DMS153 treated with DMSO at 0.1 percent for 48 hours (cell line): ENCODE measurements around the gene BICRAL.
"Not testable (repeated sequence)": the region's sequence is repeated elsewhere in the genome, so short reads cannot be mapped to it uniquely, and the experiment has no call there.

Source experiments
- DNase-seq: peaks from one replicate; lab custom pipeline; 2025; ENCODE audit not compliant: unreplicated experiment; lab: John Stamatoyannopoulos, UW

BICRAL gene

DNA sequence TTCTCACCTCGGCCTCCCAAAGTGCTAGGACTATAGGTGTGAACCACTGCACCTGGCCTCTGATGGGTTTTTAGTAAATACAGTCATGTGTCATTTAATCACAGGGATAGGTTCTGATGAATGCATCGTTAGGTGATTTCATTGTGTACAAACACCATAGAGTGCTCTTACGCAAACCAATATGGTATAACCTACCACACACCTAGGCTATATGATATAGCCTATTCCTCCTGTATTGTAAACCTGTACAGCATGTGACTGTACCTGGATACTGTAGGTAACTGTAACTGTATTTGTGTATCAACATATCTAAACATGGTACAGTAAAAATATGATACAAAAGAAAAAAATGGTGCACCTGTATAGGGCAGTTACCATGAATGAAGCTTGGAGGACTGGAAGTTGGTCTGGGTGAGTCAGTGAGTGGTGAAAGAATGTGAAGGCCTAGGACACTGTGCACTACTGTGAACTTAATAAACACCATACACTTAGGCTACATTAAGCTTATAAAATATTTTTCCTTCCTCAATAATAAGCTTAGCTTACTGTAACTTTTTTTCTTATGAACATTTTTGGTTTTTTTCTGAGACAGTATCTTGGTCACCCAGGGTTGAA lies 10.0 kb downstream of the BICRAL start:
- no peak for DNase-seq

DNA sequence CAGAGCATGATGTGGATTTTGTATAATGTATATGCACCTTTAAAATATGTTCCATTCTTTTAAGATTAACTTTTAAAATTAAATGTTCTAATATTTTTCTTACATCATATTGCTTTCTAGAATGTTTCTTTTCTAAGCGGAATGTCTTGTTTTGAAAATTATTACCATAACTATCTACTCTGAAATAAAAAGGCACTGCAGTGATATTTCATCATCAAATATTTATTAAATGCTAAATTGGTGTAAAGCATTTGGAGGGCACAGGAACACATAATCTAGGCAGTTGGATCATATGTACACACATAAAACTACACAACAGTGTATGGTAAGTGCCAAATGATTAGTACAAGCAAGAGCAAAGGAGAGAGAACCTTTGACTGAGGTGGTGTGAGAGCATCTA lies 13.8 kb downstream of the BICRAL start:
- no peak for DNase-seq

DNA sequence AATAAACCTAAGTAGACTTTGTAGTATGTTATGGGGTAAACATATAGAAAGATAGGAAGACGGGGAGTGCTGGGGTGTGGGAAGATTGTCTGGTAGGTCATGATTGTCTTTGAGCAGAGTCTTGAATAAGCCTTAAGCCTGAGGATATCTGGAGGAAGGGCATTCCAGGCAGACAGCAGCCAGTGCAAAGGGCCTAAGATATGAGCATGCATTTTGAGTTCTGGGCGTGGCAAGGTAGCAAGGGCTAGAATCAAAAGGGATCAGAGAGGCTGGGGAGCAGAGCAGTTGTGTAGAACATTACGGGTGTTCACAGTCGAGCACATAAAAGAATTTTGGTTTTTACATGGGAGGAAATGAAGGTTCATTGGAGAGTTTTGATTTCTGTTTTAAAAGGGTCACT lies 14.3 kb downstream of the BICRAL start:
- DNase-seq = no peak

DNA sequence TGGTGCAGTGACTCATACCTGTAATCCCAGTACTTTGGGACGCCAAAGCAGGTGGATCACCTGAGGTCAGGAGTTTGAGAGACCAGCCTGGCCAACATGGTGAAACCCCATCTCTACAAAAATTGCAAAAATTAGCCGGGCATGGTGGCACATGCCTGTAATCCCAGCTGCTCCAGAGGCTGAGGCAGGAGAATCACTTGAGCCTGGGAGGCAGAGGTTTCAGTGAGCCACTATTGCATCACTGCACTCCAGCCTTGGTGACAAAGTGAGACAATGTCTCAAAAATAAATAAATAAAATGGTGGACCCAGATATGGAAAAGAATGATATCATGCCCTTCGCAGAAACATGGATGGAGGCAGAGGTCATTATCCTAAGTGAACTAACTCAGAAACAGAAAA lies 15.8 kb downstream of the BICRAL start:
- DNase-seq = not testable (repeated sequence)

DNA sequence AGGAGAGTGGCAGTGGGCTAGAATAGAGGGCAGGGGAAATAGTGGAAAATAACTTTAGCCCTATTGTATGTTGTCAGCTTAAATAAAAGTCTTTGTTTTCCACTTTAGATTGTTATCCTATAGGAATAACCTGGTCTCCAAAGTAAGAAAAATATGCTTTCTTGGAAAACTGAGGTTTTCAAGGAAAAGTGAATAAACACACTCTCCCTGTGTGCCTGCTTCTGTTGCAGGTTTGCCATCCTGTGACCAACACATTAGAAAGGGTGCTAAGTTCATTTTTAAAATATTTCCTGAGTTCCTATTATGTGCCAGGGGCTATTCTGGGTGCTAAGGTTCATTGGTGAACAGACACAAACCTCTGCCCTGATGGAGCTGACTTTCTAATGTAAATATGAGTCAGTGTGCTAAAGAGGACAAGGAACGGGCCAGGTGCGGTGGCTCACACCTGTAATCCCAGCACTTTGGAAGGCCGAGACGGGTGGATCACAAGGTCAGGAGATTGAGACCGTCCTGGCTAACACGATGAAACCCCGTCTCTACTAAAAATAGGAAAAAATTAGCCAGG lies 23.5 kb downstream of the BICRAL start:
- no peak for DNase-seq

DNA sequence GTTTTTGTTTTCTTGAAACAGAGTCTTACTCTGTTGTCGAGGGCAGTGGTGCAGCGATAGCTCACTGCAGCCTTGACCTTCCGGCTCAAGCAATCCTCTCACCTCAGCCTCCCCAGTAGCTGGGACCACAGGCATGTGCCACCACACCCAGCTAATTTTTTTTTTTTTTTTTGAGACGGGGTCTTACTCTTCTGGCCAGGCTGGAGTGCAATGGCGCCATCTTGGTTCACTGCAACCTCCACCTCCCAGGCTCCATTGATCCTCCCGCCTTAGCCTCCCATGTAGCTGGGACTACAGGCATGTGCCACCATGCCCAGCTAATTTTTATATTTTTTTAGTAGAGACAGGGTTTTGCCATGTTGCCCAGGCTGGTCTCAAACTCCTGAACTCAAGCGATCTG lies 24.5 kb downstream of the BICRAL start:
- DNase-seq = not testable (repeated sequence)

DNA sequence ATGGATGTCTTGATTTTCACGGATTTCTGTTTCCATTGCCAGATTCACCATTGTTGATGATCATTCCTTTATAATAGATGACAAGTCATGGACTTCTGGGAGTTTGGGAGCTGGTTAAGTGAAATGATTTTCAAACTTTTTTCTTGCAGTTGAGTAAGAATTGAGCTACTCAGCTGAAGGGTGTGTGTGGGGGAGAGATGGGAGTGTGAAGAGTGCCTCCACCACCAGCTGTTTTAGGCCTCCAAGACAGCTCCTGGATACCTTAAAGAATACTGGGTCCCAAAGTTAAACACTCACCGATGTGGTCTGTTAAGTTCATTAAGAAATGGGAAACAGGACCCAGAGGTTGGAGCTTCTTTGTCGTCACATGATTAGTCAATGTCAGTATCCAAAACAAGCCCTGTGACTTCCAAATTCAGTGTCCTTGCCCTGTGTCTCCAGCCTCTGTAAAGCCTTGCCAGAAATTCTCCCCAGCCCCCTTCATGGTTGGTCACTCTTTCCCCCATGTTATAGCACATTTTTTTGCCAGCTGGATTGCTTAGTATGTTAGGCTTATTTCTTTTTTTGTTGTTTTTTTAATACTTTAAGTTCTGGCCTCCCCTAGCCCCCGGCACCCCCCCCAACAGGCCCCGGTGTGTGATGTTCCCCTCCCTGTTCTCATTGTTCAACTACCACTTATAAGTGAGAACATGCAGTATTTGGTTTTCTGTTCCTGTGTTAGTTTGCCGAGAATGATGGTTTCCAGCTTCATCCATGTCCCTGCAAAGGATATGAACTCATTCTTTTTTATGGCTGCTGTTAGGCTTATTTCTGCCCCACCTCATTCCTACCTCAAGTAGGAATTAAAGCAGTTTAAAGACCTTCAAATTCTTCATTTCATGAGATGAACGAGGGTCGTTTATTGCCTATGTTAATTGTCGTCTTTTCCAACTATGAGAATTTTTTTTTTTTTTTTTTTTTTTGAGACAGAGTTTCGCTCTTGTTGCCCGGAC lies 26.9 kb downstream of the BICRAL start:
- no peak for DNase-seq

DNA sequence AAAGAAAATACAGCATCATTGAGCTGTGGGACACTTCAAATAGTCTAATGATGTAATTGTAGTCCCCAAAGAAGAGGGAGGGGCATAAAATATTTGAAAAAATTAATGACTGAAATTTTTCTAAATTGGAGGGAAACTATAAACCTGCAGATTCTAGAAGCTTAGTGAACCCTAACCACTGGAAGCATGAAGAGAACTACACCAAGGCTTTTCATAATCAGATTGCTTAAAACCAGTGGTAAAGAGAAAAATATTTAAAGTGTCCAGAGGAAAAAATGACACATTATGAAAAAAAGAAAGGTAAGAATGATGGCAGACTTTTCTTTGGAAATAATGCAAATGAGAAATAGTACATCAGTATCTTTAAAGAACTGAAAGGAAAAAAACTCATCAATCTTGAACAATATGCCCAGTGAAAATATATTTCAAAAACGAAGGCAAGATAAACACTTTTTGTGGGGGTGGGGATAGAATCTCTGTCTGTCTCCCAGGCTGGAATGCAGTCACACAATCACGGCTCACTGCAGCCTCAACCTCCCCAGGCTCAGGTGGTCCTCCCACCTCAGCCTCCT lies 31.3 kb downstream of the BICRAL start:
- DNase-seq = no peak

DNA sequence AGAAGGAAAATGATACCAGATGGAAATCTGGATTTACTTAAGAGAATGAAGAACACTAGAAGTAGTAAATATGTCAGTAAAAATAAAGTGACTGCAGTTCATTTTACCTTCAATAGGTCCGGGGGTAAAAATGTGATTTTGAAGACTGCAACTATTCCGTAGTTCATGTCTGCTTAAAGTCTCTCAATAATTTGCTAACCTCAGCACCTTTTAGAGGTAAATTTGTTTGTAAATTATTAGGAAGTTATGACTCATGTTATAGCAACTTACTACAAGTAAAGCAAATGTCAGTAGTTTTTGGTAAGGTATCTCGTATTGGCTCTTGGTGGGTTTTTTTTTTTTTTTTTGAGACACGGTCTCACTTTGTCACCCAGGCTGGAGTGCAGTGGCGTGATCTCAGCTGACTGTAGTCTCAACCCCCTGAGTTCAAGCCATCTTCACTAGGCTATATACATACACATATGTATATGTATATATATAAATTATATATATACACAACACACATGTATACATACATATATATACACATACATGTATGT lies 32.1 kb downstream of the BICRAL start:
- no peak for DNase-seq

DNA sequence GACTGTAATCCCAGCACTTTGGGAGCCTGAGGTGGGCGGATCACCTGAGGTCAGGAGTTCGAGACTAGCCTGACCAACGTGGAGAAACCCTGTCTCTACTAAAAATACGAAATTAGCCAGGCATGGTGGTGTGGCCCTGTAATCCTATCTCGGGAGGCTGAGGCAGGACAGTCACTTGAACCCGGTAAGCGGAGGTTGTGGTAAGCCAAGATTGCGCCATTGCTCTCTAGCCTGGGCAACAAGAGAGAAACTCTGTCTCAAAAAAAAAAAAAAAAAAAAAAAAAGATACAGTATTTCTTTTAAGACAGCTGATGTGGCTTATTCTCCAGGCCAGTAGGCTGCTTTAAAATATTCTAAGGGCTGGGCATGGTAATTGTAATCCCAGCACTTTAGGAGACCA lies 33.9 kb downstream of the BICRAL start:
- not testable (repeated sequence) for DNase-seq

DNA sequence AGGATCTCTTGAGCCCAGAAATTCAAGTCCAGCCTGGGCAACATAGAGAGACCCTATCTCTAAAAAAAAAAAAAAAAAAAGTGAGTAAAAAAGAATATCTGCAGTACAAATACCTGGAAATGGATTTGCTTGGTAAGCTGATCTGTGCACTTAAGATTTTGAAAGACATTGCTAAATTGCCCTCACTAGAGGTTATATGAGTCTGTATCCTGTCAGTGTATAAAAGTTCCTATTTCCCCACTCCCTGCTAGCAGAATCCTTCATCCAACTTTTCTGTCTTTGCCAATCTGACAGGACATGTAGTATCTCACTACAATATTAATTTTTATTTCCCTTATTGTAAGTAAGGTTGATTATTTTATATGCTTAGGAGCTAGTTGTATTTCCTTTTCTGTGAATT lies 36.1 kb downstream of the BICRAL start:
- no peak for DNase-seq

DNA sequence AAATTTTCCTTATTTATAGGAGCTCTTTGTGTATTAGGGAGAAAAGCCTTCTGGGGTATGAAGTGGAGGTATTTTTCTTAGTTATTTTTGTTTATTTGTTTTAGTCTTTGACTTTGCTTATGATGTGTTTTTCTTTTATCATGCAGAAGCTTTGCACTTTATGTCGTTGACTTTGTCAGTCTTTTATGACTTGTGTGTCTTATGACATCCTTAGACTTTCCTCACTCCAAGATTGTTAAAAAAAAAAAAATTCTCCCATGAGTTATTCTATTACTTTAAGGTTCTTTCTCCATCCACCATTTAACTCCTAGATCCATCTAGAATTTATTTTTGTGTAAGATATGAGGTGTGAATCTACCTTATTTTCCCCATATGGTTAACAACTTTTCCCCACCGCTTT lies 36.6 kb downstream of the BICRAL start:
- DNase-seq = no peak

DNA sequence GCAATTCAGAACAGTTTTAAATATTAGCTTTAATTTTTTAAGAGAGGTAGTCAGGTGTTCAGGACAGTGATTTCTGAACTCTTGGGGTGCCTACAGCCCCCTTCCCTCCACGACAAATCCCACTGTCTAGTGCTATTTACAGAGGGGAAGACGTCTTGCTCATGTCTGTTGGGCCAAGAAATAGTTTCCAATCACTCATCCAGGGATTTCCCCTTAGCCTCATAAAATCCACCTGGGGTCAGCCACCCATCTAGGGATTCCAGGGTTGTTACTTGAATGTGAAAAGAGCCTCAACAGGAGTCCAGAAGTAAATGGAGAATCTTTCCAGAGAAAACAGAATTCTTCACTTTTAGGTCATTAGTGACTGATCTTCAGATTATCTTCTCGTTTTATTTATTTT lies 37.0 kb downstream of the BICRAL start:
- DNase-seq = no peak

DNA sequence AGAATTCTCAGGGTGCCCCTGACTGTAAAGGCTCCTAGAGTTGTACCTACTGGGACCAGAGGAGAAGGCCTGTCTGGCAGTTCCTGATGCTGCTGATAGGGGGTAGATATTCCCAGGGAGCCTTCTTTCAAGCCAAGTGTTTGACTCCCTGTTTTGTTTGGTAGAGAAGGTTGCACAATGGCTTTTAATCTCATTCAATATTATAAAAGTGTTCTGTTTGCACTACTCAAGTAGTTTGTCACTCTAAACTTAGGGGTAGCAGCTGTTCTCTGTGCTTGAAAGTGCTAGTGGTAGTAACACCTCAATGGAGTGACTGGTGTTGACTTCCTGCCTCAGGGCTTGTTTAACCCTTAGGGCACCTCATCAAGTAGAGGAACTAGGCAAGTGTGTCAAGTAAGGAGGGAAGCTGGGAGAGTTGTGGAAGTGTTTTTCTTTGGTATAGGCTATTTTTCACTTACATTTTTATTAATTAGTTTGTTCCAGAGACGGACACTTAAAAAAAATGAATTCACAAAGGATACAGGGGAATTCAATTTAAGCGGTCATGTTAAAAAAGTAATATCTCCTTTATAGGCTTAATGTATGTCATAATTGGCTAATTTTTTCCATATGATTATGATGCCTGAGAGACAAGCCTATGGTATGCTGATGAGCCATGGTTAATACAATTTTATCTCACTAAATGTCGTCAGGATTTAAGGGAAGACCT lies 38.1 kb downstream of the BICRAL start:
- peak; percentile 67 for DNase-seq

DNA sequence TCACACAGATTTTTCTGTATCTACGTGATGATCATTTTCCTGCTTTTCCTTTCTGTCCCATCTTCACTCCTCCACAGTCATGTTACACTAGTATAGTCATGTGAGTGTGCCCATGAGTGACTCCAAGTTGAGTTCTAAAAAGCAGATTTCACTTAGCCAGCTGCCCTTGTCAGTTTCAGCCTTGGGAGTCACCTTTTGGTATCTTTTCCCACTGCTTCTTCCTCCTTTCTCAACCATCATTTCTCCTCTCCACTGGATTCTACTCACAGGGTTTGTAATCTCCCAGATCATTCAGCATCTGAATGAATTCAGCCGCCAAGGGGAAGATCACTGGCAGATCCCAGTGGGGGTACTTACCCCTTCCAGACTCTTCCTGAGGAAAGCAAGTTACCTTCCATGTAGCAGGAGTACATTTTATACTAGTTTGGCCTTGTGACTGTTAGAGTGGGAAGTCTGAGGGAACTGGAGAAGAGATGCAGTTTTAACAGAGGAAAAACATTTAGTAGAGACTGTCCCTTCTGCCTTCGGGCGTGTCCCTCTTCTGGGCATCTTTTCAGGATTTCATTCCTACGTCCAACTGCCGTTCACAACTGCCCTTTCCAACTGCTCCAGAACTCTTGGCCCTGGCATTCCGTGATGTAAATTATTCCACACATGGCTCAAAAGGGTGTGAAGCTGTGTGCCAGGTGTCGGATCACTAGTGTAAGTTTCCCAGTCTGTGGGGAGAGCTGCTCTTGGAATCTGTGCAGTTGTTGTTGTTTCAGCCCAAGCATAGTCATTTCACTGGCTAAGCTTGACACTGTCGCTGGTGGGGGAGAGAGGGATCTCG lies 38.9 kb downstream of the BICRAL start:
- DNase-seq = no peak

DNA sequence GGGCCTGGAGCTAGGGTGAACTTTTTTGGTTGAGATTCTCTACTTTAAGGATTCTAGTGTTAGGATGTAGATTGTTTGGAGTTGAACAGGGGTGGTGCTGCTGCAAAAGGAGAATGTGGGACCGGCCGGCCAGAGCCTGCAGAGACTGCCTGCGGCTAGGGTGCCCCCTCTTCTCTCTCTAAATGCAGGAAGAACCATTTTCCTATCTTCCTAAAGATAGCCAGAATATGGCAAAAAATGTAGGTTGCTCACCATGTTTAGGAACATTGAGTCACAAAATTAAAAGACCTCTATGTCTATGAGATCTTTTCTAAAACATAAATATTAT lies 39.5 kb downstream of the BICRAL start:
- DNase-seq = no peak

DNA sequence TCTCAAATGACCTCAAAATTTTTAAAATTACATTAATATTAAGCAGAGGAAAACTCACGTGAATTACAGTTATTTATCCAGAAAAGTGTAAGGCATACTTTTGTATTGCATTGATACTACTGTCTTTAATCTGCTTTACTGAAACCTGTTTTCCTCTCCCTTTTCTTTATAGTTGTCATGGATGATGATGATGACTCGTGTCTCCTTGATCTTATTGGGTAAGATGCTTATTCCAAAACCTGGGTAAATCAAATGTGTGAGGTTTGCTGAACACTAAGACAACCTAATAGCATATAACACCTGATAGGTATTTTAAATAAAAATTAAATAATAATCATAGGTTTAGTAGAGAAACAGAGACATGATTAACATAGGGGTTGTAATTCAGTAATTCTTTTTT lies 40.0 kb downstream of the BICRAL start:
- DNase-seq = no peak

DNA sequence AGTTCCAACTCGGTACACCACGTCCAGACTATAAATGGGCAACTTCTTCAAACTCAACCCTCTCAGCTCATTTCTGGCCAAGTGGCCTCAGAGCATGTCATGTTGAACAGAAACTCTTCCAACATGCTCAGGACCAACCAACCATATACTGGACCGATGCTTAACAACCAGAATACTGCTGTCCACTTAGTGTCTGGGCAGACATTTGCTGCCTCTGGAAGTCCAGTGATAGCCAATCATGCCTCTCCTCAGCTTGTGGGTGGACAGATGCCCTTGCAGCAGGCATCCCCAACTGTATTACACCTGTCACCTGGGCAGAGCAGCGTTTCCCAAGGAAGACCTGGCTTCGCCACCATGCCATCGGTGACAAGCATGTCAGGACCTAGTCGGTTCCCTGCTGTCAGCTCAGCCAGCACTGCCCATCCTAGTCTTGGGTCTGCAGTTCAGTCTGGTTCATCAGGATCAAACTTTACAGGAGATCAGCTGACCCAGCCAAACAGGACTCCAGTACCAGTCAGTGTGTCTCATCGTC lies 47.8 kb downstream of the BICRAL start:
- DNase-seq = no peak

DNA sequence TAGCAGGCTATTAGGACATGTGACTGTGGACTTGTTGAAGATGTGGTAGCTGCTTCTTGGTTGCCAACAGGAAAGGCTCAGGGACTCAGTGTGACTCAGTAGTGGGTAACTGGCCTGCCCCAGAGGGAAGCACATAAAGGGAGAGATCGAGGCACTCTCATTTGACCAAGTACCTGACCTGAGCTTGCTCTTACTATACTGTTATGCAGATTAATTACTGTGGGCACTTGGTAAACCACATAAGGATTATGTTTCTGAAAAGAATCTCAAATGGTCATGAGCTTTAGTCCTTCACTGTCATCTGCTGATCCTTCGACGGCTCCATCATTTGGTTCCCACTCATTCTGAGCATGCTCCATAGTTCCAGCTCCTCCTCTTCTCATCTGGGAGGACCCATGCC lies 49.4 kb downstream of the BICRAL start:
- DNase-seq = no peak

DNA sequence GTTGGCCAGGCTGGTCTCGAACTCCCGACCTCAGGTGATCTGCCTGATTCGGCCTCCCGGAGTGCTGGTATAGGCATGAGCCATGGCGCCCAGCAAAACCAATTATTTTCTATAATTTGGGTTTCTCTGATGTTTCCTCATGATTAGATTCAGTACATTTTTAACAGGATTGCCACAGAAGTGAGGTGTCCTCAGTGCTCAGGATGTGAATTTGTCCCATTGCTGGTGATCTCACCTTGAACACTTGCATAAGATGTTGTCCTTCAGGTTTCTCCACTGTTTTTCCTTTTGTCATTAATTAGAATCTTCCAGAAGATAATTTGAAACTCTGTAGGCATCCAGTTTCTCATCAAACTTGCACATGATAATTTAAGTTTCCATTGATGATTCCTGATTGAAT lies 52.2 kb downstream of the BICRAL start:
- DNase-seq = no peak
